ENCODE data around the gene FAM240B.

- no peak for TF ChIP-seq POLR2A (IDR thresholded peaks at IDR 0.05; ENCODE audit: extremely low read depth, insufficient read length)
- TF ChIP-seq CTCF (IDR thresholded peaks at IDR 0.05; ENCODE audit: low read depth, low read length), result no peak
- TF ChIP-seq MAX (IDR thresholded peaks at IDR 0.05; ENCODE audit: low read depth, low read length), result no peak
These were observed 69.4 kb downstream of the FAM240B start for GRCh38 chr9:38650564-38650963.
